Measurements from ENCODE around the gene UGT1A3. TPM values are rescaled to one million over a fixed set of nuclear protein-coding genes. Genes with fewer than 3 reads are reported as not detected.

UGT1A3 gene
- total and polyA plus RNA-seq, 11 donors = not detected

GRCh38 chr2:233772583-233772982 lies 43.7 kb downstream of the UGT1A3 start:
- Histone ChIP-seq H3K4me3 (no peak overlapping the region), H3K27me3 (peaks cover 0 to 10% (median 0%) of the 10 kb centered on the region in 9 donors), H3K9me3 (peaks cover 0 to 4% (median 0%) of the 10 kb centered on the region in 12 donors), H3K27ac (no peak overlapping the region), H3K4me1 (no peaks in the 10 kb centered on the region), H3K36me3 (no peaks in the 10 kb centered on the region)
- DNase-seq (no peak), ATAC-seq (no peak)
- WGBS, 4 donors = 50 to 55% (median 53%) methylated on average over 5 of the region's 5 CpGs
- intact Hi-C loops (cut with DNase I) = no loop called here
- no peak for TF ChIP-seq CTCF (IDR thresholded peaks at IDR 0.05)
- no peak for TF ChIP-seq POLR2A (IDR thresholded peaks at IDR 0.05)

GRCh38 chr2:233773854-233774253 lies 45.0 kb downstream of the UGT1A3 start:
- TF ChIP-seq POLR2A (IDR thresholded peaks at IDR 0.05) (no peak), CTCF (IDR thresholded peaks at IDR 0.05) (no peak)
- ATAC-seq (no peak), DNase-seq (no peak)
- H3K4me1 ChIP-seq = no peaks in the 10 kb centered on the region
- H3K27me3 ChIP-seq = peaks cover 0 to 5% (median 0%) of the 10 kb centered on the region in 9 donors
- intact Hi-C loops (cut with DNase I) = no loop called here
- H3K27ac ChIP-seq = no peak overlapping the region
- no peaks in the 10 kb centered on the region for H3K36me3 ChIP-seq
- no peak overlapping the region for H3K4me3 ChIP-seq
- peaks cover 0 to 4% (median 0%) of the 10 kb centered on the region in 12 donors for H3K9me3 ChIP-seq
- 86 to 97% (median 88%) methylated on average over 5 of the region's 5 CpGs for WGBS, 4 donors

GRCh38 chr2:233775414-233775813 lies 46.6 kb downstream of the UGT1A3 start:
- Histone ChIP-seq H3K27ac (no peak overlapping the region), H3K27me3 (peaks cover 0 to 6% (median 0%) of the 10 kb centered on the region in 9 donors), H3K36me3 (no peaks in the 10 kb centered on the region), H3K9me3 (peaks cover 0 to 6% (median 0%) of the 10 kb centered on the region in 12 donors), H3K4me1 (no peaks in the 10 kb centered on the region), H3K4me3 (no peak overlapping the region)
- whole genome bisulfite sequencing, 4 donors = 86 to 96% (median 90%) methylated on average over 6 of the region's 6 CpGs
- TF ChIP-seq POLR2A (IDR thresholded peaks at IDR 0.05) = no peak
- no peak for TF ChIP-seq CTCF (IDR thresholded peaks at IDR 0.05)
- no peak for DNase-seq
- intact Hi-C loops (cut with DNase I) = no loop called here
- no peak for ATAC-seq

- intact Hi-C loops (cut with DNase I) = no loop called here
- no peak for ATAC-seq
- Histone ChIP-seq H3K4me3 (no peak within 1 kb of the TSS), H3K27ac (no peak within 1 kb of the TSS), H3K27me3 (peaks cover 0 to 6% (median 0%) of the 10 kb centered on the region in 9 donors), H3K36me3 (no peaks in the 10 kb centered on the region), H3K9me3 (peaks cover 0 to 10% (median 0%) of the 10 kb centered on the region in 12 donors), H3K4me1 (no peaks in the 10 kb centered on the region)
- 71 to 96% (median 81%) methylated on average over 2 of the region's 2 CpGs for WGBS, 4 donors
- no peak for DNase-seq
- TF ChIP-seq POLR2A (IDR thresholded peaks at IDR 0.05) (no peak), CTCF (IDR thresholded peaks at IDR 0.05) (no peak)
Measured at GRCh38 chr2:233778030-233778429, 49.2 kb downstream of the UGT1A3 start, which contains the start of gene MROH2A. Gene MROH2A, plus strand, starts transcription at chr2:233778330. Its CDS starts 1,029 bp downstream, at chr2:233779359.

Data from heart left ventricle (tissue), 16 donors.